Liver (tissue), 9 donors: Measurements from ENCODE around the gene CRTC2. TPM values are rescaled to one million over a fixed set of nuclear protein-coding genes. Genes with fewer than 3 reads are reported as not detected.

Source experiments
- DNase-seq: peaks from one replicate; pipeline ENCODE4 v3.0.0-alpha.2; 2017; ENCODE audit warnings: low spot score
- H3K27ac ChIP-seq, 2 donors: one replicate each; pipeline ENCODE4 v1.7.0; 2013; ENCODE audit warnings: inconsistent platforms in 2 of 2, low read length in 2 of 2, control low read depth in 1 of 2, low read depth in 1 of 2, mild to moderate bottlenecking in 1 of 2
- H3K27me3 ChIP-seq, 4 donors: one replicate each; pipeline versions ENCODE4 v1.6.1 to v1.7.0; 2013; ENCODE audit warnings: low read length in 3 of 4, inconsistent platforms in 1 of 4, mild to moderate bottlenecking in 1 of 4, moderate library complexity in 1 of 4; ENCODE audit not compliant: control insufficient read depth in 4 of 4, insufficient read depth in 4 of 4
- H3K36me3 ChIP-seq, 4 donors: one replicate each; pipeline versions ENCODE4 v1.6.1 to v1.7.0; 2013; ENCODE audit warnings: low read length in 3 of 4, mild to moderate bottlenecking in 3 of 4, low read depth in 1 of 4, moderate library complexity in 1 of 4; ENCODE audit not compliant: control insufficient read depth in 4 of 4, insufficient read depth in 3 of 4
- H3K4me1 ChIP-seq, 4 donors: one replicate each; pipeline versions ENCODE4 v1.6.1 to v1.7.0; 2013; ENCODE audit warnings: low read length in 3 of 4, mild to moderate bottlenecking in 3 of 4, moderate library complexity in 1 of 4; ENCODE audit not compliant: control insufficient read depth in 4 of 4, insufficient read depth in 4 of 4
- H3K4me3 ChIP-seq, 3 donors: one replicate each; pipeline versions ENCODE4 v1.6.1 to v1.7.0; 2013; ENCODE audit warnings: low read length in 3 of 3, control low read depth in 1 of 3, low read depth in 1 of 3, mild to moderate bottlenecking in 1 of 3
- H3K9ac ChIP-seq, 2 donors: one replicate each; pipeline ENCODE4 v1.7.0; 2013; ENCODE audit warnings: low read length in 2 of 2, mild to moderate bottlenecking in 2 of 2, moderate library complexity in 2 of 2, control low read depth in 1 of 2, low read depth in 1 of 2
- H3K9me3 ChIP-seq, 4 donors: one replicate each; pipeline versions ENCODE4 v1.6.1 to v1.7.0; 2013; ENCODE audit warnings: low read length in 3 of 4; ENCODE audit not compliant: control insufficient read depth in 4 of 4
- ATF3 ChIP-seq: IDR thresholded peaks from 2 replicates; pipeline ENCODE4 v1.6.1; 2016; ENCODE audit warnings: antibody characterized with exemption
- CTCF ChIP-seq: fragments of 150-350 bp; IDR thresholded peaks from 2 replicates; pipeline ENCODE4 v1.5.1; 2017; ENCODE audit warnings: improper control_type of control experiment, low read depth, low read length; ENCODE audit not compliant: missing input control
- EGR1 ChIP-seq, 2 donors: IDR thresholded peaks; 2 replicates each; pipeline ENCODE4 v1.6.1; 2016 to 2018; ENCODE audit warnings: antibody characterized with exemption in 2 of 2, low read depth in 2 of 2
- FOXA1 ChIP-seq: IDR thresholded peaks from 2 replicates; pipeline ENCODE4 v1.6.1; 2016; ENCODE audit warnings: antibody characterized with exemption
- FOXA2 ChIP-seq: IDR thresholded peaks from 2 replicates; pipeline ENCODE4 v1.6.1; 2016; ENCODE audit warnings: antibody characterized with exemption
- GABPA ChIP-seq, 2 donors: IDR thresholded peaks in 1 of 2; conservative IDR thresholded peaks in 1 of 2; 2 replicates each; pipeline ENCODE4 v1.6.1; 2016; ENCODE audit warnings: antibody characterized with exemption in 2 of 2, mild to moderate bottlenecking in 1 of 2, moderate library complexity in 1 of 2
- HNF4A ChIP-seq, 2 donors: conservative IDR thresholded peaks; 2 replicates each; pipeline ENCODE4 v1.6.1; 2016; ENCODE audit warnings: antibody characterized with exemption in 2 of 2, mild to moderate bottlenecking in 2 of 2
- HNF4G ChIP-seq: IDR thresholded peaks from 2 replicates; pipeline ENCODE4 v1.6.1; 2016; ENCODE audit warnings: antibody characterized with exemption
- NR2F2 ChIP-seq: IDR thresholded peaks from 2 replicates; pipeline ENCODE4 v1.6.1; 2016; ENCODE audit warnings: antibody characterized with exemption
- RAD21 ChIP-seq, 2 donors: IDR thresholded peaks; 2 replicates each; pipeline ENCODE4 v1.6.1; 2016; ENCODE audit warnings: antibody characterized with exemption in 2 of 2, mild to moderate bottlenecking in 2 of 2
- REST ChIP-seq: IDR thresholded peaks from 2 replicates; pipeline ENCODE4 v1.6.1; 2016; ENCODE audit warnings: antibody characterized with exemption, mild to moderate bottlenecking
- RXRA ChIP-seq, 2 donors: IDR thresholded peaks; 2 replicates each; pipeline ENCODE4 v1.6.1; 2017 to 2018; ENCODE audit warnings: antibody characterized with exemption in 2 of 2, mild to moderate bottlenecking in 1 of 2
- TAF1 ChIP-seq: conservative IDR thresholded peaks from 2 replicates; pipeline ENCODE4 v1.6.1; 2016; ENCODE audit warnings: antibody characterized with exemption, mild to moderate bottlenecking
- ZBTB33 ChIP-seq: IDR thresholded peaks from 2 replicates; pipeline ENCODE4 v1.6.1; 2016; ENCODE audit warnings: antibody characterized with exemption
- WGBS: extraction: QIAGEN DNeasy Blood & Tissue Kit; methylation state at CpG from one replicate; pipeline ENCODE4 v1.1.7; 2013; 5-methylcytosine and 5-hydroxymethylcytosine counted together
- polyA plus RNA-seq, 2 donors: library from polyadenylated mRNA; stranded (reverse) in 1 of 2; unstranded in 1 of 2; fragments of 200-250 nt in 1 of 2; fragments of >200 nt in 1 of 2; fragmentation: Nextera tagmentation in 1 of 2; extraction: Ambion mirVana in 1 of 2; gene quantifications; one replicate each; pipeline versions ENCODE4 v1.2.1 to v1.2.3, GENCODE V29; 2013 to 2015
- total RNA-seq, 2 donors: library from RNA; depleted of rRNA; stranded (reverse); fragments of >200 nt; gene quantifications; one replicate each; pipeline ENCODE4 v1.2.3, GENCODE V29; 2014
- donor health status: healthy.
- donor health status: healthy.
- donor health status: healthy.
- donor health status: healthy.
- donor health status: healthy.

Gene CRTC2
- total and polyA plus RNA-seq, 4 donors: 4.9 to 14.9 (median 8.2) TPM

- TF ChIP-seq HNF4A (conservative IDR thresholded peaks at IDR 0.05): no peak
These were observed 10.6 kb upstream of the CRTC2 start (continued) for GRCh38 chr1:153968972-153969371.

GRCh38 chr1:153968408-153968807, 10.0 kb upstream of the CRTC2 start:
- peaks cover 5 to 36% (median 21%) of the 10 kb centered on the region in 4 donors for H3K4me1 ChIP-seq
- whole genome bisulfite sequencing: 29% methylated on average over 13 of the region's 13 CpGs
- H3K27me3 ChIP-seq: no peaks in the 10 kb centered on the region
- no peaks in the 10 kb centered on the region for H3K9me3 ChIP-seq
- peak overlapping the region in 1 of 2 donors; percentile 96 for H3K27ac ChIP-seq
- peaks cover 0 to 2% (median under 1%) of the 10 kb centered on the region in 4 donors for H3K36me3 ChIP-seq
- peak overlapping the region in 1 of 2 donors; percentile 88 for H3K9ac ChIP-seq
- TF ChIP-seq GABPA (IDR thresholded peaks at IDR 0.05 in 1 of 2, conservative IDR thresholded peaks at IDR 0.05 in 1 of 2) (no peak), RXRA (IDR thresholded peaks at IDR 0.05) (no peak)
- DNase-seq: peak; percentile 44
- H3K4me3 ChIP-seq: peak overlapping the region in 2 of 3 donors; percentile 61 to 83

GRCh38 chr1:153968000-153968363, 9.6 kb upstream of the CRTC2 start:
- WGBS: 1% methylated on average over 8 of the region's 8 CpGs
- TF ChIP-seq ZBTB33 (no peak), RAD21 (IDR thresholded peaks at IDR 0.05) (no peak)
- H3K36me3 ChIP-seq: no peaks in the 10 kb centered on the region
- H3K9ac ChIP-seq: peak overlapping the region; percentile 88 to 94
- H3K4me3 ChIP-seq: peak overlapping the region; percentile 61 to 98 (median 83)
- no peak for DNase-seq
- H3K9me3 ChIP-seq: no peaks in the 10 kb centered on the region
- peak overlapping the region; percentile 96 for H3K27ac ChIP-seq
- H3K4me1 ChIP-seq: peaks cover 5 to 36% (median 21%) of the 10 kb centered on the region in 4 donors
- H3K27me3 ChIP-seq: no peaks in the 10 kb centered on the region

GRCh38 chr1:153967107-153967999, 8.9 kb upstream of the CRTC2 start, which contains the start of gene CREB3L4:
TSS of gene CREB3L4 (plus strand) at chr1:153967902. CDS start at chr1:153968526, 624 bp downstream.
- peaks cover 6 to 42% (median 25%) of the 10 kb centered on the region in 4 donors for H3K4me1 ChIP-seq
- peak within 1 kb of the TSS; percentile 96 for H3K27ac ChIP-seq
- WGBS: under 1% methylated on average over 60 of the region's 60 CpGs
- peak within 1 kb of the TSS; percentile 61 to 98 (median 83) for H3K4me3 ChIP-seq
- no peaks in the 10 kb centered on the region for H3K9me3 ChIP-seq
- H3K36me3 ChIP-seq: no peaks in the 10 kb centered on the region
- DNase-seq: peak; percentile 83
- H3K9ac ChIP-seq: peak within 1 kb of the TSS; percentile 94
- H3K27me3 ChIP-seq: no peaks in the 10 kb centered on the region
- TF ChIP-seq FOXA2 (peak; percentile 3), FOXA1 (no peak), REST (peak; percentile 92), HNF4A (conservative IDR thresholded peaks at IDR 0.05) (peak in 1 of 2 donors; percentile 30), EGR1 (IDR thresholded peaks at IDR 0.05; ENCODE audit: low read depth in 2 of 2) (peak in 1 of 2 donors; percentile 42), TAF1 (peak; percentile 86), ATF3 (no peak), NR2F2 (peak; percentile 77), HNF4G (no peak), ZBTB33 (peak; percentile 66), CTCF (peak; percentile 28), RAD21 (IDR thresholded peaks at IDR 0.05) (peak; percentile 49 to 53), RXRA (IDR thresholded peaks at IDR 0.05) (peak; percentile 67 to 84)
